GM19351 (cell line): ENCODE measurements around the gene ADORA1.

Source experiments
- ATAC-seq: cut with Tn5 transposase; IDR thresholded peaks from one replicate; pipeline ENCODE4 v1.9.1; 2021; ENCODE audit warnings: mild to moderate bottlenecking, moderate library complexity; ENCODE audit not compliant: unreplicated experiment

Gene ADORA1

DNA sequence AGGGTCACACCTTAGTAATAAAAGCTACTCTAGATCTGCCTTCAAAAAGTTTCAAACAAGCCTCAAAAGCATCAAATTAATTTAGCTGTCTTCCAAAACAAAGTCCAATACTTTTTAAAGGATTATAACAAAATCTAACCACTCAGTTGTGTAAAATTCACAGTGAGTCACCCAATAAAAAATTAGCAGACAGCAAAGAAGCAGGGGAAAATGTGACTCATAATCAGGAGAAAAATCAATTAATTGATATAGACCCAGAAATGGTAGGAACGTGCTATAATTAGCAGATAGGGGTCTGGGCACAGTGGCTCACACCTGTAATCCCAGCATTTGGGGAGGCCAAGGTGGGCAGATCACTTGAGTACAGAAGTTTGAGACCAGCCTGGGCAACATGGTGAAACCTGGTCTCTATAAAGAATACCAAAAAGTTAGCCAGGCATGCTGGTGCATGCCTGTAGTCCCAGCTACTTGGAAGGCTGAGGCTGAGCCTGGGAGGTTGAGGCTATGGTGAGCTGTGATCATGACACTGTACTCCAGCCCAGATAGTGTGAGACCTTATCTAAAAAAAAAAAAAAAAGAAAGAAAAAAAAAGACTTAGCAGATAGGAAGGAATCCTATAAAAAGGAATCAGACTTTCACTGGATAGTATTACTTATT, 33.6 kb upstream of the ADORA1 start:
- no peak for ATAC-seq

DNA sequence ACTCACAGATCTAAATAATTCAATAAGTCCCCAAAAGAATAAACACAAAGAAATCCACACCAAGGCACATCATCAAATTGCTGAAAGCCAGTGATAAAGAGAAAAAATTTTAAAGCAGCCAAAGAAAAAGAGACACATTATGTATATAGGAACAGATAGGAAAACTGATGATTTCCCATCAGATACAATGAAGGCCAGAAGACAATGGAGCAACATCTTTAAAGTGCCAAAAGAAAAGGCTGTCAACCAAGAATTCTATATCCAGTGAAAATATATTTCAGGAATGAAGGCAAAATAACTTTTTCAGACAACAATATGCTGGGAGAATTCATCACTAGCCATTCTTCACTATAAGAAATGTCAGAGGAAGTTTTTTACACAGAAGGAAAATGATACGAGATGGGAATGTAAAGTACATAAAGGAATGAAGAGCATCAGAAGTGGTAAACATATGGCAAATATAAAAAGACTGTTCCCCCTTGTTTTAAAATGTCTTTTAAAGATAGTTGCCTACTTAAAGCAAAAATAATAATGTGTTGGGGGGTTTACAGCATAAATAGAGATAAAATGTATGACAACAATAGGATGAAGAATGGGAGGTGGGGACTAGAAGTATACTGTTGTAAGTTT, 32.4 kb upstream of the ADORA1 start:
- ATAC-seq = no peak

DNA sequence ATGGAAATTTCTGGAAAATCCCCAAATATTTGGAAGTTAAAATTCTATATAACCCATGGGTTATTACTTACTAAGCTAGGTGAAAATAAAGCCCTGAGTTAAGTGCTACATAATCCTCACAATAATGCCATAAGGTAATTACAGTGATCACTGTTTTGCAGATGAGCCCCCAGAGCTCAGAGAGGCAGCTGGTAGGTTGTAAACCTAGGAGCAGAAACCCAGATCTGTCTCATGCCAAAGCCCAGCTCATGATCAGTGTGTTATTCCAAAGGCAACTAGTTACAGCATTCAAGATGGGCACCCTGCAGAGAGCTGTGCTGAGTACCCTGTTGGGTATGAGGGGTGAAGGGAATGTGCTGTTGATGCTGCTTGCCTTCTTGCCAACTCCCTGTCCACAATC, 31.0 kb upstream of the ADORA1 start:
- no peak for ATAC-seq

DNA sequence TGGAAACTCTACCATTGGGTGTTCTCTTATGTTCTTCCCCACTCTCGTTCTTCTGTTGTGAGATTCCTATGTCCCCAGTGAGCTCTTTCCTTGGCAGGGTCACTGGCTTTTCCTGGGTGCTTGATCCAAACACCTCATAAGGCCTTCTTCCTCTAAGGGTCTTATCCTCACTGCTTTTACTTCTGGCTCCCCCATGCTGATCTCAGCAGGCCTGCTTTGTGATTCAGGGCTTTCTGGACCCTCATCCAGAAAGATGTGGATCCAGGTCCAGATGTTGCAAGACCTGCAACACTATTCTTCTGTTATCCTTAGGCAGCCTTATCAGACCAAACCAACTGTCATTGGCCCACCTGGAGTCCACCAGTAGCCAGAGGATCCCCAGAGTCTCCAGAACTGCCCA, 30.5 kb upstream of the ADORA1 start:
- no peak for ATAC-seq

DNA sequence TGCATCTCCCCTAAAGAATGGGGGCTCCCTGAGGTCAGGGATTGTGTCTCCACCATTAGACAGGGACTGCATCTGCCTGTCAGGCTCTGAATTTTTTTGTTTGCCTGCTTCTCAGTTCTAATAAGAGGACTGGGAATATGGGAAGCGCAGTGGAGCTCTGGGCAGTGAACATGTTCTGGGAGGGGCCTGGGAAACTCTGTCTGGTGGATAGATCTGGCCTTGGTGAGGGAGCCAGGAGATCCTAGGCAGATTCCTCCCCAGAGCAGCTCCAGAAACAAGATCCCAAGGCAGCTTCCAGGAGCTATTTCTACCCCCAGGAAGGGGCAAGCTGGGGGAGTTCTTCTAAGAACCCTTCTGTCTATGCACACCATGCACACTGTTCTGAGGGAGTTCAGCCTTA, 29.1 kb upstream of the ADORA1 start:
- no peak for ATAC-seq

DNA sequence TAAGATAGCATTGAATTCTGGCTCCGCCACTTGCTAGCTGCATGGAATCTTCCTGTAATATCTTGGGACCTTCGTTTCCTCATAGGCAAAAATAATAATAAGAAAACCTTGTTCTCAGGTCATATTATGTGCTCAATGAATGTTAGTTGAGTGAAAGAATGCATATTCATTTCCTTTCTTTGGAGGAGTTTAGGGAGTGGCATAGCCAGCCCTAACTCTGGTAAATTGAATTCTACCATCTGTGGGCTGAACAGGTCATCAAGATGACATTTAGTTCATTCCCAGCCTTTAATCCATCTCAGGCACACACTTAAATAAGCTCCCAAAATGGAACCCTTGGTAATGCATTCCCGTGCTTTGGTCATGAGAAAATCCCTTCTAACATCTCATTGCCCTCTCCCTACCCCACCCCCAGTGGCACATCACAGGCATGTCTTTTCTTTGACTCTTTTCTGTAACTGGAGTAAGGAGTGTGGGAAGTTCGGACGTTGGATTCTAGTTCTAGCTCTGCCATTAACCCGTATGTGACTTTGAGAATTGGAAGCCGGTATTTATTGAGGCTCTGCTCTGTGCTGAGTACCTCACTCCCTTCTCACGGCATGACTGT, 28.5 kb upstream of the ADORA1 start:
- ATAC-seq = no peak

DNA sequence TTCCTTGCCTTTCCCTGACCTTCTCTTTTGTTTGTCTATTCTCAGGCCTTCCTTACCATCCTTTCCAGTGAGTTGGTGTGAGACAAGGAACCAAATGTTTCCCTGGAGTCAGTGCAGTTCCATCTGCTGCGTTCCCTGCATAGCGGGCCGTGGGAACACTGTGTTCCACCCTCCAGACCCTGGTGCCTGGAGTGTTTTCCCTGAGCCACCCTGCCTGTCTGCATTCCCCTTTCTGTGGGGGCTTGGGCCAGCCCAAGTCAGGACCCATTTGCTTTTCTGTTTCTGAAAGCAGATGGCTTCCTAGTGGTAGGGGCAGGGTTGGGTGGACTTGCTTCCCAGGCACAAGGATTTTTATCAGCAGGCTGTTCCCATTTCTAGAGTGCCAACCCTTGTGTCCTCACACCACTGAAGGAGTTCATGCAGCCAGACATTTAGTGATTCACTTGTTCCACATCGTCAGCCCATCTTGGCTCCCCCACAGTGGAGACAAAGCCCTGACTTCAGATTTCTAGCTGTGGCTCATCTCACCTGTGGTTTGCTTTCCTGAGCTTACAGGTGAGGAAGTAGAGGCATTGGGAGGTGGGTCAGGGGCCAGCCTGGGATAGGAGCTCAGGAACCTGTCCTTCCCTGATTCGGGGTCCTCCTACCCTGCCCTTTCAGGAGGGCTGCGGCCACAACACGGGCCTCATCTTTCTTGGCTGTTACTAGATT, 27.6 kb upstream of the ADORA1 start:
- ATAC-seq = no peak

DNA sequence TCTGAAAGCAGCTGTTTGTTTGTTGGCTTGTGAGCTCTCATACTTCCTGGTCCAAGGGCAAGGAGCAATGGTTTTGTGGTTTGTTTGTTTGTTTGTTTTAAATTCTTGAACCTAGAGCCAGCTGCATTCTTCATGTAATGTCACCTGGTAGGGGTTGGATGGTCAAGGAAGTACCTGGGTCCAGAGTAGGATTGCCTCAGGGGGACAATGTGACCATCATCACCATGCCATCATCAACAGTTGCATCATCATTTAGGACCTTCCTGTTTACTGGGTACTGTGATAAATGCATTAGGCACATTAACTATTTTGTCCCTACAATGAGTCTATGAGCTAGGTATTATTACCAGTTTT, 27.0 kb upstream of the ADORA1 start:
- ATAC-seq = no peak

DNA sequence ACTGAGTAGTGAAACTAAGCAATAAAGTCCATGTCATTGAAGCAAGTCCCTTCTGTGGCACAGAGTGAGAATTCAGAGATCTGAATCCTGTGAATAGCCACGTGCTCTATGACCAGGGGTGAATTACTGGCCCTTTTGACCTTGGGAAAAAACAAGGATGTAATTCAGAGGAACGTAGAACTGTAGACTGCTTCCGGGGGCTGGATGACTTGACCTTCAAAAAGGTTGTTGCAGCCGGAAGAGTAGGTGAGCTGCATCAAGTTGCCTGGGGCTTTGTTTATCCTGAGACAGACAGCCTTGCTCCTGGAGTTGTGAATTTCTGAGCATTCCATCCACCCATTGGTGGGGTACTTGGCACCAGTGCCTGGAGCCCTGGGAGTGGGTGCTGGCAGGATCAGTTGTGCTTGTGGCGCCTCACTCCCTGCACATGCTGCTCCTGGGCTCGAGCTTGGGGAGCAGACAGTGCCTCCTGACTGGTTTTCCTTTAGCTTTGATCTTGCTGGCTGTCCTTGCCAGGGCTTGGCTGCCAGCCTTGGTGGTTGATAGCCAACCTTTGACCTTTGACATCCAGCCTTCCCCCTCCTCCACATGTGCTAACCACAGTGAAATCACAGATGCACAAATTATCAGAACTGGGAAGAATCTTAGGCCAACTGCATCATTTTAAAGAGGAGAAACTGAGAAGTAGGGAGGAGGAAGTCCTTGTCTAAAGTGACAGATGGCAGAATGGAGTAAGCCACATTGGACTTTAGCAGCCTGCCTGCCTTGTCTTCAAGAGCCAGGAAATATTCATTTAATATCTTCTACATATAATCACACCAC, 25.5 kb upstream of the ADORA1 start:
- ATAC-seq = no peak

DNA sequence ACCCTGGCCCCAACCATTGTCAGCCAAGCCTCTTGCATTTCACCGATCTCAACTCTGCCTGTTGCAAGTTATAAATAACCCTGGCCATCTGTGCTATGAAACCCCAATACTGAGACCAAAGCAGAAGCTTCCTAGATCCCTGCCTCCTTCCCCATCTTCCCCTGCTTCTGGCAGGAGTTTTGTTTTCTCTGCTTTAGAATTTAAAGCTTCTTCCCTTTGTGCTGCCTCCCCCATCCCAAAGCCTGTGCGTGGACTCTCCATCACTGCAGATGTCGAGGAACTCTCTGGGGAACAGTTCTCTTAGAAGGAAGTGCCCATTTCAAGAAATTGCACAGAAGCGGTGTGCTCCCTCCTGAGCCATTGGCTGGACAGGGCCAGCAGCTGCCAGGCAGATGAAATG, 24.3 kb upstream of the ADORA1 start:
- ATAC-seq = no peak

DNA sequence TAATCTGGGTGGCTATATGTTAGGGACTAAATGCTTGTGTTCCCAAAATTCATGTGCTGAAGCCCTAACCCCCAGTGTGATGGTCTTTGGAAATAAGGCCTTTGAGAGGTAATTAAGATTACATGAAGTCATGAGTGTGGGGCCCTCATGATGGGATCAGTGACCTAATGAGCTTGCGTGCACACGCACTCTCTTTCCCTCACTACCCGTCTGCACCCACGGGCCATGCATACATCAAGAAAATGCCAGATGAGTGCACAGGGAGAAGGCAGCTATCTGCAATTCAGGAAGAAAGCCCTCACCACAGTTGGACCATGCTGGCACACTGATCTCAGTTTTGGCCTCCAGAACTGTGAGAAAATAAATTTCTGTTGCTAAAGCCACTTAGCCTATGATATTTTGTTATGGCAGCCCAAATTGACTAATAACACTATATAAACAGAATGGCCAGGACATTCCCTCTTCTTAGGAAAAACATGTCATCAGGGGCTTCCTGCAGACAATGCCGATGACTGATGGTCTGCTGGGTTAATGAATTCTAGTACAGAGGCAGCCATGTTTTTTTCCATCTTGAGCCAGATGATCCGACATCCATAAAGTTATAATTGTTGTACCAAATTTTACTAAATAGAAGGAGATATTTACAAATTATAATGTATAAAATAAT, 23.6 kb upstream of the ADORA1 start:
- no peak for ATAC-seq

DNA sequence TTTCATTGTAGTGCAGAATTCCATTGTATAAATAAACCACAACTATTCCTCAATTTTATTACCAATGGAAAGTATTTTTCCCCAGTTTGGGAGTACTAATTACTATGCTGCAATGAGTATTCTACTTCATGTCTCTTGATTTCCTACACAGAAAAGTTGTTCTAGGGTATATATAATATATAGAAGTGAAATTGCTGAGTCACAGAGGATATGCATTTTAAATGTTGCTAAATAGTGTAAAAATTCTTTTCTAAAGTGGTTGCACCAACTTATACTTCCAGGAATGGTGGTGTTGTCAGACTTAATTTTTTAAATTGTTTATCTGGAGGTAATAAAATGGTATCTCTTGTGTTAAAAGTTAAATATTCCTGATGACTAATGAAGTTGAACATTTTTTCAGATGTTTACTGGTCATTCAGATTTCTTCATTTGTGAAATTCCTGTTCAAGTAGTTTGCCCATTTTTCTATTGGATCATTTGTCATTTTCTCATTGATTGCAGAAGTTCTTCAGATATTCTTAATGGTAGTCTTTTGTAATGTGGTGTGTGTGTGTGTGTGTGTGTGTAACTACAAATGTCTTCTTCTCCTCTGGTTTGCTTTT, 22.6 kb upstream of the ADORA1 start:
- ATAC-seq = no peak

DNA sequence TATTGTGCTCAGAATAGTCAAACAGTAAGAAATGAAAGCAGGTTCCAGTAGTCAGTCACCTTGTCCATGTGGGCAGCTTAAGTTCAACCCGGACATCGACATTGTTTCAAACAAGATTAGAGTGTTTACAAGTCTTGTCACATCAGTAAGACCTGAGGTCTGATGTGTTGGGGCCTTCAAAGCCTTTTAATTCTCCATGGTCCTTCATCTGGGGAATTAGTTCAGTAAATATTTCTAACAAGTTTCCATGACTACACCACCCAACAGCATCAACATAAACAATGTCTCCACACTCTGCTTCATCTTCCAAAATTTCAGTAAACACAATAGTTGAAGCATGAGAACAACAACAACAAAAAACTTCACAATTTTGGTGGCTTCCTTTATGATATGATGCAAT, 15.1 kb upstream of the ADORA1 start:
- no peak for ATAC-seq

DNA sequence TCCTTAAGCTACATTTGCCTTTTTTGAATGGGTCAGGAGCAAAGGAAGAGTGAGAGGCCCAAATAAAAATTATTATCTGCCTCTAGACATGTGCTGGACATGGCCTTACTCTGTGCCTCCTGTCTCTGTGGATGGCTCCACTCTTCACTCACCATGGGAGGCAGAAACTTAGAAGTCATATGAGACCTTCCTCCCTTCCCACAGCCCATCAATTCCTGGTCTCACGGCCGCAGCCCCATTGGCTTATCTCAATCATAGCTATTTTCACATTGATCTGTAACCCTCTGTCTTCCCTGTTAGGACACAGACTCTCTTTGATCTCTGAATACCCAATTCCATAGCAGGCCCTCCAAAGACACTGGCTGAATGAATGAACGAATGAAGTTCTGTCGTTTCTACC, 14.2 kb upstream of the ADORA1 start:
- ATAC-seq = no peak

DNA sequence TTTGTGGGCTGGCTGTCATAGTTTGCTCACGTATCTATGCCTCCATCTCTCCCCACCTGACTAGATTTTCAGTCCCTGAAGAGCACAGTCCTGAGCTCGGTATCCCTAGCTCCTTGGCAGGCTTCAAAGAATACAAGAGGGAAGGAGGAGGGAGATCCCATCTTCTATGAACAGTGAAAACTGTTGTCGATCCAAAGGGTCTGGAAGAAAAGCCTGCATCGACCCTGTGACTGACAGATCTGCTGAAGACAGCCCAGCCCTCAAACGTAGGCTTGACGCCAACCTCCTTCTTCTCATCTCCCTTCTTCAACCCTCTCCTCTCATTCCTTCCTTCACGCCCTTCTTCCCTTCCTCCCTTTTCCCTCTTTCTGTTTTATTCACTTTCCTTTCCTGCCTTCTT, 13.3 kb upstream of the ADORA1 start:
- no peak for ATAC-seq

DNA sequence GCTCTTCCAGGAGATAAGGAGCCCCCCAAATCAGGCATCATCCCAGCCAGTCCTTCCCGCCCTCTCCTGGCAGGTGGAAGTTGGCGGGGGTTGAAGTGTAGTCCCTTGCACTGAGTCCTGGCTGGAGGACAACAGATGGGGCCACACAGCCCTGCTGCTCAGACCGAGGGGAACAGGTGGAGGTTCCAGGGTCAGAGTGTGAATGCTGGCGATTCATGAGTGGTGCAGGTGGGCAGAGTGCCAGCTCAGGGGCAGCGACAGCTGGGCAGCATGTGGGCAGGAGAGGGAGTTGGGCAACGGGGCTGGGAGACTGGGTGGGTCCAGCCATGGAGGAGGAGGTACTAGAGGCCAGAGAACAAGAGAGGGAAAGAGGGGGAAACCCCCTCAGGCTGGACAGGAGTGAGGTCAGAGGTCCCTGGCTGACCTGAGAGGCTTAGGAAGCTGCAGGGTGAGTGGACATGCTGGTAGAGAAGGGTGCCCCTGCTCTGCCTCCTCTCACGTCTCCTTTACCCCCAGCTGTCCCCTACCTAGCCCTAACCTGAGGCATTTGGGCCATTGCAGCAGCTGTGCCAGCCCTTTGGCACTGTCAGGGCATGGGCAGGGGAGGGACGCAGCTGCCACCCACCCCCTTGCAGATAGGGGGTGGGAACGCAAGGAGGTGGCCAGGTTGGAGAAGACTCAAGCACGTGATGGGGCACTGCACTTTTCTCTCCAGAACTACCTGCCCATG, 11.3 kb upstream of the ADORA1 start:
- no peak for ATAC-seq

DNA sequence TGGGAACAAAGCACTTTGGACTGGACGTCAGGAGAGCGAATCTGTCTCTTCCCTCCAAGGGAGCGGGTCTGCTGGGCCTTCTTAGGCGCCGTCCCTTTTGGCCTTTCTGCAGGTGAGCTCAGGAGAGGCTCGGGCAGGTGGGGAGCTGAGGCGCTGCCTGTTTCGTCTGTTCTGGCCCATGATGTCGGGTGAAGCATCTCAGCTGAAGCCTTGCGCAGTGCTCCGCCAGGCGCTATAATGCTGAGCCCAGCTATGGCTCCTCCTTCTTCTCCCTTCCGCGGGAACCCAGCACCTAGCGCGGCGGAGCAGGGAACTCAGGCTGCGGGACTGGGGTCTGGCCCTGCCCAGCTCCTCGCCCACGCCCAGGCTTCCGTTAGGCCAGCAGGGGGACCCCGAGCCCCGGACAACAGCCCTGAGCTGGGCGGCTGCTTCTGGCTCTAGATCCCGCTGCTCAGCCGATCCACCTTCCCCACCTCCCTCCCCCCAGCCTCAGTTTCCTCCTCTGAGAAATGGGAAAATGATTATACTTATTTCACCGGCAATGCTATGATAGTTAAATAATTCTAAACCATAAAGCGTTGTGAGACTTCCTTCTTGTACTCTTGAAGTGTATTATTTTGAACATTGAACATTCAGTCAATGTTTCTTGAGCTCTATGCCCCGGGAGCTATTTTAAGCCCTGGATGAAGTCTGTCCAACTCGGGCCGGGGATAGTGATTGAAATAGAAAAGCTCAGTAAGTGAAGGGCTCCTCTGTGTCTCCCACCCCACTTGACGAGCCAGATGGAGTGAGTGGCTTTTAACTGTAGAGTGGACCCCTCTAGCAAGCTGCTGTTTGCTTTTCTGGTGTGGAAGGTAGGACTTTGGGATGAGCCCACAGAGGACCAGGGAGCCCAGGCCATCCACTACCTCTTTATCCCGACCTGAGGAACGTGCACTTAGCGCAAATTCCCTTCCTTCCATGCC, 9.6 kb upstream of the ADORA1 start:
- ATAC-seq = no peak

DNA sequence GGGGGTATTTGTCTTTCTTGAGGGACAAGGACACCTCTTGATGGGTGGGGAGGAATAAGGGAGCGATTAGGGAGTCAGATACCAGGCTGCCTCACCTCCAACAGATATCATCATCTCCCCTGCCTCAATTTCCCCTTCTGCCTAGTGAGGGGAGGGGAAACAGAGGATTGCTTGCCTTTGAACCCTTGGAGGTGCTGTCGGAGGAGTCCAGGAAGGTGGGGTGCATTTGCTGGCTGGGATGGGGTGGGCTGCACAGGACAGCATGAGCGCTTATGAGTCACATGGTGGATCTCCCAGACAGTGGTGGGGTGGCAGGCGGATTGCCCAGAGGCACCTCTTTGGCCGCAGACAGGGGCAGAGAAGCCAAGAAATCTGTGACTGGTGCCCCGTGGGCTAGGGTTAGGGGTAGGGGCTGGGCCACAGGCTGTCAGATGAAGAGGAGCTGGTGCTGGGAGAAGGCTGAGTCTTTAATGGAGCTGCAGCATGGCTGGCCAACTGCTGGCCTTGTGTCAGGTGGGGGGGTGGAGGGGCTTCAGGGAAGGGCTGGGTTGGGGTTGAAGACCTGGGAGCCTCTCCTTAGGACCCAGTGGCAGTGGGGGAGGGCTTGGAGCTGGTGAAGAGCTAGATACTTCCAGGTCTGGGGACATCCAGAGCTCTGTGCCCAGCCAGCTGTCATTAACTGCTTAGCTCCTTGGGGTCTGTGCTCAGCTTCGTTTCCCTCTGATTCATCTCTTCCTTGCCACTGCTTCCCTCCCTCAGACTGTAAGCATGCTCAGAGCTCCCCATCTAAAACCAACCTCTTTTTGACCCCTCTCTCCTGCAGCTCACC, 7.0 kb upstream of the ADORA1 start:
- no peak for ATAC-seq
